ENCODE measurements around the gene ZC2HC1C. TPM values are rescaled to one million over a fixed set of nuclear protein-coding genes. Genes with fewer than 3 reads are reported as not detected.

Gene ZC2HC1C
- total and polyA plus RNA-seq, 9 of the 15 experiments (the other 6 are each of a cell fraction or from before 2014, with no cell fraction given), result 6.3 to 9.2 (median 7.7) TPM

DNA sequence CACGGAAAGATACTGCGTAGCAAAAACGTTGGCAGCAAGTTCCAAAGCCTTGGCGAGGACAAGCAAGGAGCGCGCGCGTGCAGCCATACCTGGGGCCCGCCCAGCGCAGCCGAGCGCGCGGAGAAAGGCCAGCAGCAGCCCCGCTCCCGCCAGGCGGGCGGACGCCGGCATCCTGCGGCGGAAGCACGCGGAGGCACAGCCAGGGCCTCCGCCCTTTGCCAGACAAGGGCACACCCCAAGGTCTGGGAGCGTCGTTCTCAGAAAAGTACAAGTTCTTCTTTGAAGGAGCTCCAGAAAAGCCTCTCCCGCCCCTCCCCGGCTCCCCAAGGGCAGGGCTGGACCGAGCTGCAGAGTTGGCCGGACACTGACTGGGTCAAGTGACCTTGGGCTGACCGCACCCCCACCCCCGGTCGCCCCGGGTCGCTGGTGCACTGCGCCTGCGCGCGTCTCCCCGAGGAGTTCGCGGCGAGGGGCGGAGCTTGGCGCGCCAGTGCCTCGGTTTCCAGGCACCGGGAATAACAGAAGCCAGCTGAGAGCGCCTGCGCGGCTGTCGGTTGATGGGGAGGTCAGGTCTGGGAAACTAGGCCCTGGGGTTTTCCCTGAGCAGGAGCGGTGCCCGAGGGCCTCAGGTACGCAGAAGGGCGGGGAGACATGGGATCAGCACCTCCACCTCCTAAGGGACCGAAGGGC lies at the start of gene ZC2HC1C (continued):
- TF ChIP-seq ETV1 (tag; conservative IDR thresholded peaks at IDR 0.05; ENCODE audit: low read depth) (peak; percentile 62), CBFA2T2 (conservative IDR thresholded peaks at IDR 0.05) (no peak), MTA1 (IDR thresholded peaks at IDR 0.05; ENCODE audit: borderline replicate concordance) (0 out of 2 replicates have a peak, but pooled peaks have one; percentile 19), RBM14 (IDR thresholded peaks at IDR 0.05; ENCODE audit: borderline replicate concordance, insufficient read depth, low read depth, low read length) (no peak), LEF1 (IDR thresholded peaks at IDR 0.05) (peak; percentile 20; the same call in 1 of the 2 replicates), LARP7 (IDR thresholded peaks at IDR 0.05) (no peak), KDM5B (IDR thresholded peaks at IDR 0.05; ENCODE audit: insufficient replicate concordance, low read depth, low read length) (peak; percentile 50), HDAC2 (IDR thresholded peaks at IDR 0.05) (no peak), OTX1 (CRISPR knock-in tag; IDR thresholded peaks at IDR 0.05) (no peak), RFX7 (CRISPR knock-in tag; IDR thresholded peaks at IDR 0.05) (no peak), DMBX1 (CRISPR knock-in tag; IDR thresholded peaks at IDR 0.05; ENCODE audit: borderline replicate concordance) (peak; percentile 61)
- TF ChIP-seq, protein P1, sequence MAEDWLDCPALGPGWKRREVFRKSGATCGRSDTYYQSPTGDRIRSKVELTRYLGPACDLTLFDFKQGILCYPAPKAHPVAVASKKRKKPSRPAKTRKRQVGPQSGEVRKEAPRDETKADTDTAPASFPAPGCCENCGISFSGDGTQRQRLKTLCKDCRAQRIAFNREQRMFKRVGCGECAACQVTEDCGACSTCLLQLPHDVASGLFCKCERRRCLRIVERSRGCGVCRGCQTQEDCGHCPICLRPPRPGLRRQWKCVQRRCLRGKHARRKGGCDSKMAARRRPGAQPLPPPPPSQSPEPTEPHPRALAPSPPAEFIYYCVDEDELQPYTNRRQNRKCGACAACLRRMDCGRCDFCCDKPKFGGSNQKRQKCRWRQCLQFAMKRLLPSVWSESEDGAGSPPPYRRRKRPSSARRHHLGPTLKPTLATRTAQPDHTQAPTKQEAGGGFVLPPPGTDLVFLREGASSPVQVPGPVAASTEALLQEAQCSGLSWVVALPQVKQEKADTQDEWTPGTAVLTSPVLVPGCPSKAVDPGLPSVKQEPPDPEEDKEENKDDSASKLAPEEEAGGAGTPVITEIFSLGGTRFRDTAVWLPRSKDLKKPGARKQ (CRISPR knock-in tag; IDR thresholded peaks at IDR 0.05), result no peak
- TF ChIP-seq, protein P2, sequence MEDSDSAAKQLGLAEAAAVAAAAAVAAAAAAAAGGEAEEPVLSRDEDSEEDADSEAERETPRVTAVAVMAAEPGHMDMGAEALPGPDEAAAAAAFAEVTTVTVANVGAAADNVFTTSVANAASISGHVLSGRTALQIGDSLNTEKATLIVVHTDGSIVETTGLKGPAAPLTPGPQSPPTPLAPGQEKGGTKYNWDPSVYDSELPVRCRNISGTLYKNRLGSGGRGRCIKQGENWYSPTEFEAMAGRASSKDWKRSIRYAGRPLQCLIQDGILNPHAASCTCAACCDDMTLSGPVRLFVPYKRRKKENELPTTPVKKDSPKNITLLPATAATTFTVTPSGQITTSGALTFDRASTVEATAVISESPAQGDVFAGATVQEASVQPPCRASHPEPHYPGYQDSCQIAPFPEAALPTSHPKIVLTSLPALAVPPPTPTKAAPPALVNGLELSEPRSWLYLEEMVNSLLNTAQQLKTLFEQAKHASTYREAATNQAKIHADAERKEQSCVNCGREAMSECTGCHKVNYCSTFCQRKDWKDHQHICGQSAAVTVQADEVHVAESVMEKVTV (CRISPR knock-in tag; IDR thresholded peaks at IDR 0.05), result no peak
- TF ChIP-seq, protein P3, sequence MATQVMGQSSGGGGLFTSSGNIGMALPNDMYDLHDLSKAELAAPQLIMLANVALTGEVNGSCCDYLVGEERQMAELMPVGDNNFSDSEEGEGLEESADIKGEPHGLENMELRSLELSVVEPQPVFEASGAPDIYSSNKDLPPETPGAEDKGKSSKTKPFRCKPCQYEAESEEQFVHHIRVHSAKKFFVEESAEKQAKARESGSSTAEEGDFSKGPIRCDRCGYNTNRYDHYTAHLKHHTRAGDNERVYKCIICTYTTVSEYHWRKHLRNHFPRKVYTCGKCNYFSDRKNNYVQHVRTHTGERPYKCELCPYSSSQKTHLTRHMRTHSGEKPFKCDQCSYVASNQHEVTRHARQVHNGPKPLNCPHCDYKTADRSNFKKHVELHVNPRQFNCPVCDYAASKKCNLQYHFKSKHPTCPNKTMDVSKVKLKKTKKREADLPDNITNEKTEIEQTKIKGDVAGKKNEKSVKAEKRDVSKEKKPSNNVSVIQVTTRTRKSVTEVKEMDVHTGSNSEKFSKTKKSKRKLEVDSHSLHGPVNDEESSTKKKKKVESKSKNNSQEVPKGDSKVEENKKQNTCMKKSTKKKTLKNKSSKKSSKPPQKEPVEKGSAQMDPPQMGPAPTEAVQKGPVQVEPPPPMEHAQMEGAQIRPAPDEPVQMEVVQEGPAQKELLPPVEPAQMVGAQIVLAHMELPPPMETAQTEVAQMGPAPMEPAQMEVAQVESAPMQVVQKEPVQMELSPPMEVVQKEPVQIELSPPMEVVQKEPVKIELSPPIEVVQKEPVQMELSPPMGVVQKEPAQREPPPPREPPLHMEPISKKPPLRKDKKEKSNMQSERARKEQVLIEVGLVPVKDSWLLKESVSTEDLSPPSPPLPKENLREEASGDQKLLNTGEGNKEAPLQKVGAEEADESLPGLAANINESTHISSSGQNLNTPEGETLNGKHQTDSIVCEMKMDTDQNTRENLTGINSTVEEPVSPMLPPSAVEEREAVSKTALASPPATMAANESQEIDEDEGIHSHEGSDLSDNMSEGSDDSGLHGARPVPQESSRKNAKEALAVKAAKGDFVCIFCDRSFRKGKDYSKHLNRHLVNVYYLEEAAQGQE (IDR thresholded peaks at IDR 0.05; ENCODE audit: borderline replicate concordance), result peak; percentile 19; the same call in 1 of the 2 replicates
- TF ChIP-seq, protein P3 (CRISPR knock-in tag; IDR thresholded peaks at IDR 0.05; ENCODE audit: low read depth), result no peak
- TF ChIP-seq, protein P4, sequence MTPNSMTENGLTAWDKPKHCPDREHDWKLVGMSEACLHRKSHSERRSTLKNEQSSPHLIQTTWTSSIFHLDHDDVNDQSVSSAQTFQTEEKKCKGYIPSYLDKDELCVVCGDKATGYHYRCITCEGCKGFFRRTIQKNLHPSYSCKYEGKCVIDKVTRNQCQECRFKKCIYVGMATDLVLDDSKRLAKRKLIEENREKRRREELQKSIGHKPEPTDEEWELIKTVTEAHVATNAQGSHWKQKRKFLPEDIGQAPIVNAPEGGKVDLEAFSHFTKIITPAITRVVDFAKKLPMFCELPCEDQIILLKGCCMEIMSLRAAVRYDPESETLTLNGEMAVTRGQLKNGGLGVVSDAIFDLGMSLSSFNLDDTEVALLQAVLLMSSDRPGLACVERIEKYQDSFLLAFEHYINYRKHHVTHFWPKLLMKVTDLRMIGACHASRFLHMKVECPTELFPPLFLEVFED (CRISPR knock-in tag; conservative IDR thresholded peaks at IDR 0.05), result no peak

Data from K562 (cell line).